H1 (cell line): ENCODE measurements around the gene NUAK1. TPM values are rescaled to one million over a fixed set of nuclear protein-coding genes. Genes with fewer than 3 reads are reported as not detected.

ENCODE experiments used
- CHD2 ChIP-seq: IDR thresholded peaks from 2 replicates; pipeline ENCODE4 v1.6.1; 2012; ENCODE audit warnings: low read length, improper control_type of control experiment
- CREB1 ChIP-seq: IDR thresholded peaks from 2 replicates; pipeline ENCODE4 v1.6.1; 2012; ENCODE audit warnings: inconsistent platforms
- EP300 ChIP-seq, 2 experiments: IDR thresholded peaks; 1 replicate in 1 of 2; 2 replicates in 1 of 2; pipeline ENCODE4 v1.6.1; 2011 to 2012; ENCODE audit warnings: low read depth in 2 of 2, low read length in 2 of 2, mild to moderate bottlenecking in 2 of 2, borderline replicate concordance in 1 of 2, inconsistent platforms in 1 of 2, moderate library complexity in 1 of 2
- JUN ChIP-seq: IDR thresholded peaks from 2 replicates; pipeline ENCODE4 v1.6.1; 2011; ENCODE audit warnings: low read depth, mild to moderate bottlenecking, improper control_type of control experiment, low read length
- KDM1A ChIP-seq: fragments of 200-600, 300-600 bp; sonication (generic); IDR thresholded peaks from 2 replicates; pipeline ENCODE4 v1.7.1; 2016; ENCODE audit warnings: mild to moderate bottlenecking, low read length, borderline replicate concordance
- NRF1 ChIP-seq: IDR thresholded peaks from 2 replicates; pipeline ENCODE4 v1.6.1; 2011; ENCODE audit warnings: mild to moderate bottlenecking, low read depth, low read length, improper control_type of control experiment
- RBBP5 ChIP-seq: IDR thresholded peaks from 2 replicates; pipeline ENCODE4 v1.7.1; 2012; ENCODE audit warnings: low read depth, mild to moderate bottlenecking, inconsistent platforms, low read length, moderate library complexity, borderline replicate concordance
- TEAD4 ChIP-seq: IDR thresholded peaks from 2 replicates; pipeline ENCODE4 v1.6.1; 2012; ENCODE audit warnings: low read depth, low read length, inconsistent platforms, mixed read lengths
- polyA plus RNA-seq, 7 experiments: library from polyadenylated mRNA; depleted of rRNA in 3 of 7; stranded (reverse) in 5 of 7; unstranded in 2 of 7; fragments of >200 nt in 5 of 7; fragments of 200-250 nt in 2 of 7; gene quantifications; 1 replicate in 5 of 7; 2 replicates in 1 of 7; 4 replicates in 1 of 7; pipeline versions ENCODE4 v1.2.1 to v1.2.3, GENCODE V29; 2011 to 2013; ENCODE audit warnings: missing spikeins in 2 of 7, mixed read lengths in 2 of 7
- total RNA-seq: library from RNA; stranded (reverse); fragmentation: NEBNext Ultra II Directional; extraction: Animal tissue kit (Norgen Biotek cat#: 25700); gene quantifications from 2 replicates; pipeline ENCODE4 v1.2.1, GENCODE V29; 2021
- TF ChIP-seq, protein P1 (sequence below): fragments of 300-600 bp; sonication (generic); IDR thresholded peaks from 2 replicates; pipeline ENCODE4 v1.7.1; 2012; ENCODE audit warnings: low read length, moderate library complexity, mild to moderate bottlenecking, inconsistent platforms; ENCODE audit not compliant: insufficient replicate concordance

NUAK1 gene
- total and polyA plus RNA-seq, 2 of the 8 experiments (the other 6 are each of a cell fraction or from before 2014, with no cell fraction given), result 6.7 to 18.2 TPM

DNA sequence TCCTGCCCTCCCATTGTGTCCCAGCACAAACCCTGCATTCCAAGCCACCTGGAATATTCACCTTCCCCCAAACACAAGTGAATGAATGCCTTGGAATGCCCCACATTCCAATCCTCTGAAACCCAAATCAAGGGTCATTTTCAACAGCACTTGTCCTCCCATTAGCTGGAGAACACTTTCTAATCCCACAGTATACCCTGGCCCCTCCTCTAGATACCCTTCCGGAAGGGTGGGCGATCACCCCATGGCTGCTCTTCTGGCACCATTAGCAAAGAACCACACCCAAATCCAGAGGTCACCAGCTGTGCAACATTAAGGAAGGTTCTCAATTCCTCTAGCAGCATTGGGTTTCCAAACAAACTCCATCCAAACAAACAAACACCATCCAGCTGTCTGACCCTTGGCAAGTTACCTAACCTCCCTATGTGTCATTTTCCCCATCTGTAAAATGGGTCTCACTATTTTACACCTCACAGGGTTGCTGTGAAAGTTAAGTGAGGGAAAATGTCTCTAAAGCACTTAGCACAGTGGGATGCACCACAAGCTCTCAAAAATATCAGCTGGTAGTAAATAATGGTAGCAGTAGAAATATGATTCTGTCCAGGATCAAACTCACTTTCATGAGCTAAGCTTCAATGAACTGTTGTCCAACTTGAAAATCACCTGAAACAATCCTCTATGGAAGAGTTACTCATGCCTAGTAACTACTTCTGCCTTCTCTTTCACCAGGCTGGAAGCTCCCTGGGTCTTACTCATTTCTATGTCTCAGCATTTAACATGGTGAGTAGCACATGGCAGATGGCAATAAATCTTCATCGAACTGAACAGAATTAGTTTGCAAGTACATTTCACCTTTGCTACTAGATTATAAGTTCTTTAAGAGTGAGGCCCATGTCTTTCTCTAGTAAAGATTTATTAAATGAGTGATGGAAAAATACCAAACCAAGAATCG, 5.3 kb downstream of the NUAK1 start (continued):
- no peak for TF ChIP-seq CREB1
- 0 out of 2 replicates have a peak, but pooled peaks have one; percentile 61 for TF ChIP-seq CHD2
- TF ChIP-seq EP300 (IDR thresholded peaks at IDR 0.05; ENCODE audit: borderline replicate concordance in 1 of 2, low read depth in 2 of 2, low read length in 2 of 2), result peak in 1 of 2 experiments; percentile 93; a peak in 1 of 3 replicates
- peak; percentile 86 for TF ChIP-seq JUN
- TF ChIP-seq NRF1, result no peak
- peak; percentile 99 for TF ChIP-seq TEAD4
- no peak for TF ChIP-seq RBBP5
- TF ChIP-seq, protein P1, sequence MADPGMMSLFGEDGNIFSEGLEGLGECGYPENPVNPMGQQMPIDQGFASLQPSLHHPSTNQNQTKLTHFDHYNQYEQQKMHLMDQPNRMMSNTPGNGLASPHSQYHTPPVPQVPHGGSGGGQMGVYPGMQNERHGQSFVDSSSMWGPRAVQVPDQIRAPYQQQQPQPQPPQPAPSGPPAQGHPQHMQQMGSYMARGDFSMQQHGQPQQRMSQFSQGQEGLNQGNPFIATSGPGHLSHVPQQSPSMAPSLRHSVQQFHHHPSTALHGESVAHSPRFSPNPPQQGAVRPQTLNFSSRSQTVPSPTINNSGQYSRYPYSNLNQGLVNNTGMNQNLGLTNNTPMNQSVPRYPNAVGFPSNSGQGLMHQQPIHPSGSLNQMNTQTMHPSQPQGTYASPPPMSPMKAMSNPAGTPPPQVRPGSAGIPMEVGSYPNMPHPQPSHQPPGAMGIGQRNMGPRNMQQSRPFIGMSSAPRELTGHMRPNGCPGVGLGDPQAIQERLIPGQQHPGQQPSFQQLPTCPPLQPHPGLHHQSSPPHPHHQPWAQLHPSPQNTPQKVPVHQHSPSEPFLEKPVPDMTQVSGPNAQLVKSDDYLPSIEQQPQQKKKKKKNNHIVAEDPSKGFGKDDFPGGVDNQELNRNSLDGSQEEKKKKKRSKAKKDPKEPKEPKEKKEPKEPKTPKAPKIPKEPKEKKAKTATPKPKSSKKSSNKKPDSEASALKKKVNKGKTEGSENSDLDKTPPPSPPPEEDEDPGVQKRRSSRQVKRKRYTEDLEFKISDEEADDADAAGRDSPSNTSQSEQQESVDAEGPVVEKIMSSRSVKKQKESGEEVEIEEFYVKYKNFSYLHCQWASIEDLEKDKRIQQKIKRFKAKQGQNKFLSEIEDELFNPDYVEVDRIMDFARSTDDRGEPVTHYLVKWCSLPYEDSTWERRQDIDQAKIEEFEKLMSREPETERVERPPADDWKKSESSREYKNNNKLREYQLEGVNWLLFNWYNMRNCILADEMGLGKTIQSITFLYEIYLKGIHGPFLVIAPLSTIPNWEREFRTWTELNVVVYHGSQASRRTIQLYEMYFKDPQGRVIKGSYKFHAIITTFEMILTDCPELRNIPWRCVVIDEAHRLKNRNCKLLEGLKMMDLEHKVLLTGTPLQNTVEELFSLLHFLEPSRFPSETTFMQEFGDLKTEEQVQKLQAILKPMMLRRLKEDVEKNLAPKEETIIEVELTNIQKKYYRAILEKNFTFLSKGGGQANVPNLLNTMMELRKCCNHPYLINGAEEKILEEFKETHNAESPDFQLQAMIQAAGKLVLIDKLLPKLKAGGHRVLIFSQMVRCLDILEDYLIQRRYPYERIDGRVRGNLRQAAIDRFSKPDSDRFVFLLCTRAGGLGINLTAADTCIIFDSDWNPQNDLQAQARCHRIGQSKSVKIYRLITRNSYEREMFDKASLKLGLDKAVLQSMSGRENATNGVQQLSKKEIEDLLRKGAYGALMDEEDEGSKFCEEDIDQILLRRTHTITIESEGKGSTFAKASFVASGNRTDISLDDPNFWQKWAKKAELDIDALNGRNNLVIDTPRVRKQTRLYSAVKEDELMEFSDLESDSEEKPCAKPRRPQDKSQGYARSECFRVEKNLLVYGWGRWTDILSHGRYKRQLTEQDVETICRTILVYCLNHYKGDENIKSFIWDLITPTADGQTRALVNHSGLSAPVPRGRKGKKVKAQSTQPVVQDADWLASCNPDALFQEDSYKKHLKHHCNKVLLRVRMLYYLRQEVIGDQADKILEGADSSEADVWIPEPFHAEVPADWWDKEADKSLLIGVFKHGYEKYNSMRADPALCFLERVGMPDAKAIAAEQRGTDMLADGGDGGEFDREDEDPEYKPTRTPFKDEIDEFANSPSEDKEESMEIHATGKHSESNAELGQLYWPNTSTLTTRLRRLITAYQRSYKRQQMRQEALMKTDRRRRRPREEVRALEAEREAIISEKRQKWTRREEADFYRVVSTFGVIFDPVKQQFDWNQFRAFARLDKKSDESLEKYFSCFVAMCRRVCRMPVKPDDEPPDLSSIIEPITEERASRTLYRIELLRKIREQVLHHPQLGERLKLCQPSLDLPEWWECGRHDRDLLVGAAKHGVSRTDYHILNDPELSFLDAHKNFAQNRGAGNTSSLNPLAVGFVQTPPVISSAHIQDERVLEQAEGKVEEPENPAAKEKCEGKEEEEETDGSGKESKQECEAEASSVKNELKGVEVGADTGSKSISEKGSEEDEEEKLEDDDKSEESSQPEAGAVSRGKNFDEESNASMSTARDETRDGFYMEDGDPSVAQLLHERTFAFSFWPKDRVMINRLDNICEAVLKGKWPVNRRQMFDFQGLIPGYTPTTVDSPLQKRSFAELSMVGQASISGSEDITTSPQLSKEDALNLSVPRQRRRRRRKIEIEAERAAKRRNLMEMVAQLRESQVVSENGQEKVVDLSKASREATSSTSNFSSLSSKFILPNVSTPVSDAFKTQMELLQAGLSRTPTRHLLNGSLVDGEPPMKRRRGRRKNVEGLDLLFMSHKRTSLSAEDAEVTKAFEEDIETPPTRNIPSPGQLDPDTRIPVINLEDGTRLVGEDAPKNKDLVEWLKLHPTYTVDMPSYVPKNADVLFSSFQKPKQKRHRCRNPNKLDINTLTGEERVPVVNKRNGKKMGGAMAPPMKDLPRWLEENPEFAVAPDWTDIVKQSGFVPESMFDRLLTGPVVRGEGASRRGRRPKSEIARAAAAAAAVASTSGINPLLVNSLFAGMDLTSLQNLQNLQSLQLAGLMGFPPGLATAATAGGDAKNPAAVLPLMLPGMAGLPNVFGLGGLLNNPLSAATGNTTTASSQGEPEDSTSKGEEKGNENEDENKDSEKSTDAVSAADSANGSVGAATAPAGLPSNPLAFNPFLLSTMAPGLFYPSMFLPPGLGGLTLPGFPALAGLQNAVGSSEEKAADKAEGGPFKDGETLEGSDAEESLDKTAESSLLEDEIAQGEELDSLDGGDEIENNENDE, result peak; percentile 50
- peak; percentile 91; the same call in 1 of the 2 replicates for TF ChIP-seq KDM1A
